OCI-LY3 (cell line): ENCODE results near the gene SHROOM2.

ENCODE experiments used
- CTCF ChIP-seq: fragments of 200-600, 300-600 bp; sonication (generic); IDR thresholded peaks from 2 replicates; pipeline ENCODE4 v1.5.1; 2014; ENCODE audit warnings: antibody characterized with exemption, low read length, low read depth
- EZH2phosphoT487 ChIP-seq: fragments of 200-600 bp; shearing (Covaris generic); IDR thresholded peaks from 2 replicates; pipeline ENCODE4 v1.6.1; 2018; ENCODE audit warnings: antibody characterized with exemption, mixed run types, low read depth

GRCh38 chrX:9997041-9997440 lies 210.8 kb downstream of the SHROOM2 start:
- no peak for TF ChIP-seq CTCF
- TF ChIP-seq EZH2phosphoT487 = no peak
